Measurements from ENCODE around the gene RAP2C. TPM values are rescaled to one million over a fixed set of nuclear protein-coding genes. Genes with fewer than 3 reads are reported as not detected.

Gene RAP2C
- total RNA-seq, 1 donor from 2014 or later, result 49.8 TPM

- Mint-ChIP-seq H3K36me3 (ENCODE audit: low read depth) (peaks cover 39% of the 10 kb centered on the region), H3K4me1 (peaks cover 47% of the 10 kb centered on the region), H3K9me3 (no peaks in the 10 kb centered on the region), H3K27me3 (no peaks in the 10 kb centered on the region), H3K4me3 (peak overlapping the region; percentile 91), H3K27ac (peak overlapping the region; percentile 95)
- POLR2A ChIA-PET, result interaction anchor here (0.7 to 3.0 kb wide), 4 partner anchors 9 to 270 kb away, joined by 3 to 16 read pairs (median 8); no protein-coding TSS in a partner anchor
- intact Hi-C loops (cut with micrococcal nuclease), result loop anchor here (2.0 kb wide), 1 partner anchor 265 kb away; no protein-coding TSS in a partner anchor
- ATAC-seq (ENCODE audit: low read depth), result no peak
- CTCF ChIA-PET, result no interaction called here
- no peak for DNase-seq
- no peak for TF ChIP-seq CTCF (IDR thresholded peaks at IDR 0.05)
These were observed 3.0 kb downstream of the RAP2C start for GRCh38 chrX:132216283-132216682.

- peaks cover 48% of the 10 kb centered on the region for H3K36me3 Mint-ChIP-seq (ENCODE audit: low read depth)
- TF ChIP-seq CTCF (IDR thresholded peaks at IDR 0.05), result no peak
These were observed 4.7 kb downstream of the RAP2C start for GRCh38 chrX:132214518-132214917.

GRCh38 chrX:132209527-132209926 is 9.7 kb downstream of the RAP2C start:
- DNase-seq (no peak), ATAC-seq (ENCODE audit: low read depth) (no peak)
- Mint-ChIP-seq H3K4me3 (no peak overlapping the region), H3K27ac (no peak overlapping the region), H3K27me3 (no peaks in the 10 kb centered on the region), H3K9me3 (no peaks in the 10 kb centered on the region), H3K4me1 (peaks cover 46% of the 10 kb centered on the region), H3K36me3 (ENCODE audit: low read depth) (peaks cover 46% of the 10 kb centered on the region)
- POLR2A ChIA-PET, result no interaction called here
- CTCF ChIA-PET, result no interaction called here
- intact Hi-C loops (cut with micrococcal nuclease), result no loop called here
- TF ChIP-seq CTCF (IDR thresholded peaks at IDR 0.05), result no peak

More at GRCh38 chrX:132214518-132214917, 4.7 kb downstream of the RAP2C start:
- no peak for DNase-seq
- Mint-ChIP-seq H3K4me3 (peak overlapping the region; percentile 55), H3K9me3 (no peaks in the 10 kb centered on the region), H3K27me3 (no peaks in the 10 kb centered on the region), H3K27ac (no peak overlapping the region), H3K4me1 (peaks cover 56% of the 10 kb centered on the region)
- CTCF ChIA-PET, result no interaction called here
- no peak for ATAC-seq (ENCODE audit: low read depth)
- intact Hi-C loops (cut with micrococcal nuclease), result no loop called here
- POLR2A ChIA-PET, result no interaction called here

GRCh38 chrX:132208422-132208821 is 10.8 kb downstream of the RAP2C start:
- peaks cover 39% of the 10 kb centered on the region for H3K4me1 Mint-ChIP-seq
- no peaks in the 10 kb centered on the region for H3K9me3 Mint-ChIP-seq
- DNase-seq (no peak), ATAC-seq (ENCODE audit: low read depth) (no peak)
- intact Hi-C loops (cut with micrococcal nuclease), result no loop called here
- no peak overlapping the region for H3K4me3 Mint-ChIP-seq
- ChIA-PET POLR2A (interaction anchor here (2.1 kb wide), 1 partner anchor 9 kb away, joined by 16 read pairs; no protein-coding TSS in a partner anchor), CTCF (no interaction called here)
- peaks cover 40% of the 10 kb centered on the region for H3K36me3 Mint-ChIP-seq (ENCODE audit: low read depth)
- H3K27ac Mint-ChIP-seq, result no peak overlapping the region
- no peak for TF ChIP-seq CTCF (IDR thresholded peaks at IDR 0.05)
- H3K27me3 Mint-ChIP-seq, result no peaks in the 10 kb centered on the region

GRCh38 chrX:132207996-132208395 is 11.3 kb downstream of the RAP2C start:
- DNase-seq (no peak), ATAC-seq (ENCODE audit: low read depth) (no peak)
- no peak for TF ChIP-seq CTCF (IDR thresholded peaks at IDR 0.05)
- no peak overlapping the region for H3K4me3 Mint-ChIP-seq
- no peak overlapping the region for H3K27ac Mint-ChIP-seq
- H3K36me3 Mint-ChIP-seq (ENCODE audit: low read depth), result peaks cover 40% of the 10 kb centered on the region
- no peaks in the 10 kb centered on the region for H3K9me3 Mint-ChIP-seq
- intact Hi-C loops (cut with micrococcal nuclease), result no loop called here
- POLR2A ChIA-PET, result interaction anchor here (2.1 kb wide), 1 partner anchor 9 kb away, joined by 16 read pairs; no protein-coding TSS in a partner anchor
- no peaks in the 10 kb centered on the region for H3K27me3 Mint-ChIP-seq
- CTCF ChIA-PET, result no interaction called here
- peaks cover 38% of the 10 kb centered on the region for H3K4me1 Mint-ChIP-seq
